ENCODE results near the gene PPAT. TPM values are rescaled to one million over a fixed set of nuclear protein-coding genes. Genes with fewer than 3 reads are reported as not detected.

PPAT gene
- total RNA-seq, 1 donor = 8.3 TPM

- Histone ChIP-seq H2AFZ (ENCODE audit: low read length) (peak overlapping the region; percentile 96), H3K27ac (ENCODE audit: low read depth, low read length) (peak overlapping the region; percentile 95), H3K79me2 (ENCODE audit: insufficient read depth, low read length) (peaks cover 75% of the 10 kb centered on the region), H3K4me1 (ENCODE audit: insufficient read depth, low read length) (peaks cover 11% of the 10 kb centered on the region), H3K4me3 (ENCODE audit: insufficient read depth, low read length) (peak overlapping the region; percentile 96), H4K20me1 (ENCODE audit: insufficient read depth, low read length) (no peaks in the 10 kb centered on the region), H3K27me3 (ENCODE audit: insufficient read depth, low read length) (no peaks in the 10 kb centered on the region), H3K9me3 (ENCODE audit: low read depth, low read length) (no peaks in the 10 kb centered on the region), H3K4me2 (ENCODE audit: insufficient read depth, low read length) (peak overlapping the region; percentile 100), H3K36me3 (ENCODE audit: insufficient read depth, low read length) (no peaks in the 10 kb centered on the region)
- TF ChIP-seq CTCF (IDR thresholded peaks at IDR 0.05; ENCODE audit: extremely low read depth, low read depth, low read length) = no peak
- DNase-seq (ENCODE audit: insufficient read length, low spot score, missing footprints) = peak; percentile 72
These were observed 746 bp downstream of the PPAT start for GRCh38 chr4:56434599-56435139.

- H3K27me3 ChIP-seq (ENCODE audit: insufficient read depth, low read length) = no peaks in the 10 kb centered on the region
- no peaks in the 10 kb centered on the region for H4K20me1 ChIP-seq (ENCODE audit: insufficient read depth, low read length)
- no peak overlapping the region for H3K27ac ChIP-seq (ENCODE audit: low read depth, low read length)
- H3K4me1 ChIP-seq (ENCODE audit: insufficient read depth, low read length) = peaks cover 11% of the 10 kb centered on the region
- no peak overlapping the region for H2AFZ ChIP-seq (ENCODE audit: low read length)
- no peaks in the 10 kb centered on the region for H3K9me3 ChIP-seq (ENCODE audit: low read depth, low read length)
- peak overlapping the region; percentile 100 for H3K4me2 ChIP-seq (ENCODE audit: insufficient read depth, low read length)
- H3K36me3 ChIP-seq (ENCODE audit: insufficient read depth, low read length) = no peaks in the 10 kb centered on the region
- peaks cover 73% of the 10 kb centered on the region for H3K79me2 ChIP-seq (ENCODE audit: insufficient read depth, low read length)
- TF ChIP-seq CTCF (IDR thresholded peaks at IDR 0.05; ENCODE audit: extremely low read depth, low read depth, low read length) = no peak
- no peak overlapping the region for H3K4me3 ChIP-seq (ENCODE audit: insufficient read depth, low read length)
- no peak for DNase-seq (ENCODE audit: insufficient read length, low spot score, missing footprints)
These were observed 2.1 kb downstream of the PPAT start for GRCh38 chr4:56433280-56433679.

- Histone ChIP-seq H2AFZ (ENCODE audit: low read length) (no peak overlapping the region), H3K79me2 (ENCODE audit: insufficient read depth, low read length) (peaks cover 78% of the 10 kb centered on the region), H4K20me1 (ENCODE audit: insufficient read depth, low read length) (no peaks in the 10 kb centered on the region), H3K9me3 (ENCODE audit: low read depth, low read length) (no peaks in the 10 kb centered on the region), H3K4me1 (ENCODE audit: insufficient read depth, low read length) (peaks cover 6% of the 10 kb centered on the region), H3K27ac (ENCODE audit: low read depth, low read length) (no peak overlapping the region), H3K4me3 (ENCODE audit: insufficient read depth, low read length) (no peak overlapping the region), H3K4me2 (ENCODE audit: insufficient read depth, low read length) (no peak overlapping the region), H3K36me3 (ENCODE audit: insufficient read depth, low read length) (no peaks in the 10 kb centered on the region), H3K27me3 (ENCODE audit: insufficient read depth, low read length) (no peaks in the 10 kb centered on the region)
- DNase-seq (ENCODE audit: insufficient read length, low spot score, missing footprints) = no peak
- TF ChIP-seq CTCF (IDR thresholded peaks at IDR 0.05; ENCODE audit: extremely low read depth, low read depth, low read length) = no peak
These were observed 5.2 kb downstream of the PPAT start for GRCh38 chr4:56430203-56430602.

DNA sequence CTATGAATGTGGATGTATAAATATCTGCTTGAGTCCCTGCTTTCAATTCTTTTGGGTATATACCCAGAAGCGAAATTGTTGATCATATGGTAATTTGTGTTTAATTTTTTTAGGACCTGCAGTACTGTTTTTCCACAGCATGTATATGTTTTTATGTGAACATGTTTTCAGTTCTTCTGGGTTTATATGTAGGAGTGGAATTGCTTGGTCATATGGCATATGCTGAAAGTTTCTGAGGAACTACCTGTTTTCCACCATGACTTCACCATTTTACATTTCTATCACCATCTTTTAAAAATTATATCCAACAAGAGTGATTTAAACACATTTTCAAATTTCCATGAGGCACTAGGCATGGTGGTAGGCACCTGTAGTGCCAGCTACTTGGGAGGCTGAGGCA, 8.2 kb downstream of the PPAT start:
- no peak overlapping the region for H3K4me3 ChIP-seq (ENCODE audit: insufficient read depth, low read length)
- H3K4me2 ChIP-seq (ENCODE audit: insufficient read depth, low read length) = no peak overlapping the region
- no peak for DNase-seq (ENCODE audit: insufficient read length, low spot score, missing footprints)
- H3K9me3 ChIP-seq (ENCODE audit: low read depth, low read length) = no peaks in the 10 kb centered on the region
- no peak for TF ChIP-seq CTCF (IDR thresholded peaks at IDR 0.05; ENCODE audit: extremely low read depth, low read depth, low read length)
- H3K79me2 ChIP-seq (ENCODE audit: insufficient read depth, low read length) = peaks cover 69% of the 10 kb centered on the region
- H3K27ac ChIP-seq (ENCODE audit: low read depth, low read length) = no peak overlapping the region
- H4K20me1 ChIP-seq (ENCODE audit: insufficient read depth, low read length) = no peaks in the 10 kb centered on the region
- H2AFZ ChIP-seq (ENCODE audit: low read length) = no peak overlapping the region
- H3K27me3 ChIP-seq (ENCODE audit: insufficient read depth, low read length) = no peaks in the 10 kb centered on the region
- H3K36me3 ChIP-seq (ENCODE audit: insufficient read depth, low read length) = no peaks in the 10 kb centered on the region
- H3K4me1 ChIP-seq (ENCODE audit: insufficient read depth, low read length) = no peaks in the 10 kb centered on the region
